ENCODE results near the gene CMTM2.

DNA sequence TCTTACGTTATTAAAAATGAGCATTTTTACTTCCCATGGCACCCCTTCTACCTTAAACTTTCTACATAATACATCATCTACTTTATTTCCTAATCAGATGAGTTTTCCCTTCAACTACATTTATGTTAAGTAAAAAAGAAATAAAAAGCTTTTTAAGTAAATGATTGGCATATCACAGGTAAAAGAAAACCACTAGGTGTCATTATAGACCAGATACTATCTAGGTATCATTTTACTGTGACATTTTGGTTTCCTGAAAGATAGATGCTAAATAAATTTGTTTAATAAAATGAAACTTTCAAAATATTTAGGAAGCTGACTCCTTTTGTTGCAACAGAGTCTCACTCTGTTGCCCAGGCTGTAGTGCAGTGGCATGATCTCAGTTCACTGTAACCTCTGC, 16.9 kb upstream of the CMTM2 start:
- TF ChIP-seq, protein P1, sequence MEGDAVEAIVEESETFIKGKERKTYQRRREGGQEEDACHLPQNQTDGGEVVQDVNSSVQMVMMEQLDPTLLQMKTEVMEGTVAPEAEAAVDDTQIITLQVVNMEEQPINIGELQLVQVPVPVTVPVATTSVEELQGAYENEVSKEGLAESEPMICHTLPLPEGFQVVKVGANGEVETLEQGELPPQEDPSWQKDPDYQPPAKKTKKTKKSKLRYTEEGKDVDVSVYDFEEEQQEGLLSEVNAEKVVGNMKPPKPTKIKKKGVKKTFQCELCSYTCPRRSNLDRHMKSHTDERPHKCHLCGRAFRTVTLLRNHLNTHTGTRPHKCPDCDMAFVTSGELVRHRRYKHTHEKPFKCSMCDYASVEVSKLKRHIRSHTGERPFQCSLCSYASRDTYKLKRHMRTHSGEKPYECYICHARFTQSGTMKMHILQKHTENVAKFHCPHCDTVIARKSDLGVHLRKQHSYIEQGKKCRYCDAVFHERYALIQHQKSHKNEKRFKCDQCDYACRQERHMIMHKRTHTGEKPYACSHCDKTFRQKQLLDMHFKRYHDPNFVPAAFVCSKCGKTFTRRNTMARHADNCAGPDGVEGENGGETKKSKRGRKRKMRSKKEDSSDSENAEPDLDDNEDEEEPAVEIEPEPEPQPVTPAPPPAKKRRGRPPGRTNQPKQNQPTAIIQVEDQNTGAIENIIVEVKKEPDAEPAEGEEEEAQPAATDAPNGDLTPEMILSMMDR (conservative IDR thresholded peaks at IDR 0.05 in 1 of 2, IDR thresholded peaks at IDR 0.05 in 1 of 2; ENCODE audit: extremely low read depth in 1 of 2, insufficient read depth in 1 of 2, low read depth in 1 of 2, low read length in 2 of 2), result peak in 1 of 2 donors; percentile 38
- TF ChIP-seq EZH2 (IDR thresholded peaks at IDR 0.05; ENCODE audit: borderline replicate concordance, low read length), result no peak
